ENCODE data around the gene PRG3. TPM values are rescaled to one million over a fixed set of nuclear protein-coding genes. Genes with fewer than 3 reads are reported as not detected.

PRG3 gene
- total and polyA plus RNA-seq, 2 donors (not counting 1 experiment from before 2014, with no cell fraction given): not detected

DNA sequence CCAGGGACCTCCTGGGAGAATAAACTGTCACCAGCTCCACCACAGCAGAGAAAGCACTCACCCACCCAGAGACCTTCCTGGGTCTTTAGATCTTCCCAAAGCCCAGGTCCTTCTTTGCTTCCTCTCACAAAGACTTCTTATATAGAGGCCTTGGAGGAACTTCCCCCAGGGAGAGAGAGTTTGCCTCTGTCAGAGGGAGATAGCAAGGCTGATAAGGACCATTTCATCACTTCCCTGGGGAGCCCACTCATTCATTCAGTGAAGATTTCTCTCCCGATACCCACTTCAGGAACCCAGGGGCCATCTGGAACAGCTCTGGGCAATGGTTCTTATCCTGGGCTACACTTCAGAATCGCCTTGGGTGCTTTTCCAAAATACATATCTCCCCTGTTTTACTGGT, 9.6 kb upstream of the PRG3 start, which contains the start of gene PRG2:
Gene PRG2, minus strand, starts transcription at position 116 of the 400 bp plus-strand sequence. CDS start 706 bp downstream, outside the sequence.
- TF ChIP-seq, protein P1, sequence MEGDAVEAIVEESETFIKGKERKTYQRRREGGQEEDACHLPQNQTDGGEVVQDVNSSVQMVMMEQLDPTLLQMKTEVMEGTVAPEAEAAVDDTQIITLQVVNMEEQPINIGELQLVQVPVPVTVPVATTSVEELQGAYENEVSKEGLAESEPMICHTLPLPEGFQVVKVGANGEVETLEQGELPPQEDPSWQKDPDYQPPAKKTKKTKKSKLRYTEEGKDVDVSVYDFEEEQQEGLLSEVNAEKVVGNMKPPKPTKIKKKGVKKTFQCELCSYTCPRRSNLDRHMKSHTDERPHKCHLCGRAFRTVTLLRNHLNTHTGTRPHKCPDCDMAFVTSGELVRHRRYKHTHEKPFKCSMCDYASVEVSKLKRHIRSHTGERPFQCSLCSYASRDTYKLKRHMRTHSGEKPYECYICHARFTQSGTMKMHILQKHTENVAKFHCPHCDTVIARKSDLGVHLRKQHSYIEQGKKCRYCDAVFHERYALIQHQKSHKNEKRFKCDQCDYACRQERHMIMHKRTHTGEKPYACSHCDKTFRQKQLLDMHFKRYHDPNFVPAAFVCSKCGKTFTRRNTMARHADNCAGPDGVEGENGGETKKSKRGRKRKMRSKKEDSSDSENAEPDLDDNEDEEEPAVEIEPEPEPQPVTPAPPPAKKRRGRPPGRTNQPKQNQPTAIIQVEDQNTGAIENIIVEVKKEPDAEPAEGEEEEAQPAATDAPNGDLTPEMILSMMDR (IDR thresholded peaks at IDR 0.05): no peak
- no peak for TF ChIP-seq EZH2 (IDR thresholded peaks at IDR 0.05; ENCODE audit: borderline replicate concordance, insufficient read depth, low read depth, low read length, poor library complexity, severe bottlenecking)
- Mint-ChIP-seq H3K4me1 (no peaks in the 10 kb centered on the region), H3K27me3 (peaks cover 3% of the 10 kb centered on the region), H3K4me3 (no peak within 1 kb of the TSS), H3K27ac (no peak within 1 kb of the TSS), H3K9me3 (ENCODE audit: insufficient read depth) (no peaks in the 10 kb centered on the region)
- intact Hi-C loops (cut with micrococcal nuclease): no loop called here
- POLR2A ChIA-PET: no interaction called here
- DNase-seq (no peak), ATAC-seq (ENCODE audit: low read depth) (no peak)
- no peaks in the 10 kb centered on the region for H4K20me1 ChIP-seq (ENCODE audit: control insufficient read depth, insufficient read depth, low read length, poor library complexity, severe bottlenecking)
- no peak within 1 kb of the TSS for H2AFZ ChIP-seq (ENCODE audit: insufficient read depth, low read depth, low read length, poor library complexity, severe bottlenecking)
- H3K9ac ChIP-seq (ENCODE audit: low read length): no peak within 1 kb of the TSS
- no peaks in the 10 kb centered on the region for H3K9me3 ChIP-seq (ENCODE audit: control extremely low read depth in 1 of 3, control insufficient read depth in 2 of 3, insufficient read depth in 1 of 3, low read length in 2 of 3)
- no peak within 1 kb of the TSS for H3K4me3 ChIP-seq (ENCODE audit: control extremely low read depth in 1 of 5, extremely low read depth in 1 of 5, insufficient read depth in 1 of 5, low read depth in 2 of 5, low read length in 4 of 5)
- no peak within 1 kb of the TSS for H3K4me2 ChIP-seq (replicated peaks; ENCODE audit: low read depth, low read length, poor library complexity, severe bottlenecking)
- 90% methylated on average over 2 of the region's 2 CpGs for WGBS (ENCODE audit: insufficient coverage)
- H3K27ac ChIP-seq (ENCODE audit: low read length in 2 of 2): no peak within 1 kb of the TSS
- H3K4me1 ChIP-seq (ENCODE audit: control insufficient read depth in 2 of 2, insufficient read depth in 2 of 2, low read length in 2 of 2): no peaks in the 10 kb centered on the region
- H3K27me3 ChIP-seq (replicated peaks in 1 of 4; ENCODE audit: control extremely low read depth in 1 of 4, control insufficient read depth in 3 of 4, insufficient read depth in 4 of 4, low read length in 3 of 4): no peaks in the 10 kb centered on the region
- no peaks in the 10 kb centered on the region for H3K79me2 ChIP-seq (ENCODE audit: control insufficient read depth, insufficient read depth, low read length)
- H3K36me3 ChIP-seq (replicated peaks in 1 of 2; ENCODE audit: control extremely low read depth in 1 of 2, control insufficient read depth in 1 of 2, extremely low read depth in 1 of 2, insufficient read depth in 2 of 2, low read length in 1 of 2): no peaks in the 10 kb centered on the region
- CTCF ChIA-PET: no interaction called here

DNA sequence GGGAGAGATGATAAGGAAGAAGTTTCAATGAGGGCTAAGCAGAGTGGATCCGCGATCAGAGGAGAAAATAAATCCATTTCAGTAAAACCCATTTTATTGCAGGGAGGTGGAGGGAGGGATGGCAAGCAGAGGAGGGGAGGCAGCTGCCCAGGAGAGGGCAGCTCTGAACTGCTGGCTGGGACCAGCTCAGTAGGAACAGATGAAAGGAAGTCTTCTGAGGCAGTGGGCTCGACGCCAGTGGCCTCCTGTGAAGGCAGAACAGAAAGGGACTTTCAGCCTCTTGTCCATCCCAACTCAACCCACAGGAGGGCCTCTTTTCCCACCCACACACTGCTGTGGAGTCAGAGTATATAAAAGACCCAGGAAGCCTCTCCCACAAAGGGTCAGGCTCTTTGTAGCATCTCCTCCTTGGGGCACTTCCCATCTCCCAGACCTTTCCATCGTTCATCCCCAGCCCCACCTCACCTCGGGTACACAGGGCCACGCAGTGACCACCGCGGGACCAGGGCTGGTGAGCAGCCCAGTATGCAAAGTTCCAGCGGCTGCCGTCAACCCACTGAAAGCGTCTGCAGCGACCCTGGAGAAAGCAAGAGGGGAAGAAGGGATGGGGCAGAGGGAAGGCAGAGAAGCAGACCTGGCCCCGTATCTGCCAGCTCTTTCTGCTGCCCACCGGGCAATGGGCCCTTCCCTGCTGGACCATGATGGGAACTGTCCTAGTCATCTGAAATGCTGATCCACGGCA, 6.5 kb upstream of the PRG3 start:
- no peak overlapping the region for H3K4me2 ChIP-seq (replicated peaks; ENCODE audit: low read depth, low read length, poor library complexity, severe bottlenecking)
- H3K79me2 ChIP-seq (ENCODE audit: control insufficient read depth, insufficient read depth, low read length): no peaks in the 10 kb centered on the region
- no peak overlapping the region for H3K9ac ChIP-seq (ENCODE audit: low read length)
- no peak overlapping the region for H3K27ac ChIP-seq (ENCODE audit: low read length in 2 of 2)
- ChIA-PET CTCF (no interaction called here), POLR2A (no interaction called here)
- intact Hi-C loops (cut with micrococcal nuclease): no loop called here
- no peak for DNase-seq
- H3K4me1 Mint-ChIP-seq: no peaks in the 10 kb centered on the region
- peaks cover 3% of the 10 kb centered on the region for H3K27me3 Mint-ChIP-seq
- no peak overlapping the region for H2AFZ ChIP-seq (ENCODE audit: insufficient read depth, low read depth, low read length, poor library complexity, severe bottlenecking)
- H3K4me1 ChIP-seq (ENCODE audit: control insufficient read depth in 2 of 2, insufficient read depth in 2 of 2, low read length in 2 of 2): no peaks in the 10 kb centered on the region
- TF ChIP-seq EZH2 (IDR thresholded peaks at IDR 0.05; ENCODE audit: borderline replicate concordance, insufficient read depth, low read depth, low read length, poor library complexity, severe bottlenecking): no peak
- TF ChIP-seq, protein P1 (IDR thresholded peaks at IDR 0.05): no peak
- no peaks in the 10 kb centered on the region for H3K9me3 ChIP-seq (ENCODE audit: control extremely low read depth in 1 of 3, control insufficient read depth in 2 of 3, insufficient read depth in 1 of 3, low read length in 2 of 3)
- WGBS (ENCODE audit: insufficient coverage): 84% methylated on average over 8 of the region's 16 CpGs
- H3K36me3 ChIP-seq (replicated peaks in 1 of 2; ENCODE audit: control extremely low read depth in 1 of 2, control insufficient read depth in 1 of 2, extremely low read depth in 1 of 2, insufficient read depth in 2 of 2, low read length in 1 of 2): no peaks in the 10 kb centered on the region
- no peak overlapping the region for H3K27ac Mint-ChIP-seq
- no peak overlapping the region for H3K4me3 ChIP-seq (ENCODE audit: control extremely low read depth in 1 of 5, extremely low read depth in 1 of 5, insufficient read depth in 1 of 5, low read depth in 2 of 5, low read length in 4 of 5)
- no peak for ATAC-seq (ENCODE audit: low read depth)
- no peak overlapping the region for H3K4me3 Mint-ChIP-seq
- H3K9me3 Mint-ChIP-seq (ENCODE audit: insufficient read depth): no peaks in the 10 kb centered on the region
- no peaks in the 10 kb centered on the region for H4K20me1 ChIP-seq (ENCODE audit: control insufficient read depth, insufficient read depth, low read length, poor library complexity, severe bottlenecking)
- H3K27me3 ChIP-seq (replicated peaks in 1 of 4; ENCODE audit: control extremely low read depth in 1 of 4, control insufficient read depth in 3 of 4, insufficient read depth in 4 of 4, low read length in 3 of 4): no peaks in the 10 kb centered on the region

All from B cell (primary cell).